HG02981 (cell line): ENCODE data around the gene BTBD6.
"Not testable (repeated sequence)": the region's sequence is repeated elsewhere in the genome, so short reads cannot be mapped to it uniquely, and the experiment has no call there.

Source experiments
- ATAC-seq: cut with Tn5 transposase; IDR thresholded peaks from one replicate; pipeline ENCODE4 v1.9.1; 2021; ENCODE audit warnings: mild to moderate bottlenecking, moderate library complexity; ENCODE audit not compliant: unreplicated experiment

The BTBD6 gene

GRCh38 chr14:105268736-105269354 is 20.5 kb downstream of the BTBD6 start:
- ATAC-seq, result no peak

- no peak for ATAC-seq
Measured at GRCh38 chr14:105269405-105269804, 21.1 kb downstream of the BTBD6 start.

- ATAC-seq, result no peak
Measured at GRCh38 chr14:105271224-105271890, 23.0 kb downstream of the BTBD6 start.

GRCh38 chr14:105272623-105273022 is 24.3 kb downstream of the BTBD6 start:
- no peak for ATAC-seq

- ATAC-seq, result no peak
Measured at GRCh38 chr14:105273062-105273461, 24.7 kb downstream of the BTBD6 start.

- ATAC-seq, result no peak
Measured at GRCh38 chr14:105274637-105275036, 26.3 kb downstream of the BTBD6 start.

GRCh38 chr14:105275267-105275946 is 27.1 kb downstream of the BTBD6 start:
- no peak for ATAC-seq

- not testable (repeated sequence) for ATAC-seq
Measured at GRCh38 chr14:105277448-105277847, 29.1 kb downstream of the BTBD6 start.

- ATAC-seq, result no peak
Measured at GRCh38 chr14:105279642-105280361, 31.5 kb downstream of the BTBD6 start.

- no peak for ATAC-seq
Measured at GRCh38 chr14:105280525-105280924, 32.2 kb downstream of the BTBD6 start.

- no peak for ATAC-seq
Measured at GRCh38 chr14:105281371-105282097, 33.2 kb downstream of the BTBD6 start.

- no peak for ATAC-seq
Measured at GRCh38 chr14:105282098-105282725, 33.9 kb downstream of the BTBD6 start.

- ATAC-seq, result no peak
Measured at GRCh38 chr14:105283028-105283427, 34.7 kb downstream of the BTBD6 start.

- no peak for ATAC-seq
Measured at GRCh38 chr14:105283899-105284298, 35.6 kb downstream of the BTBD6 start.

- ATAC-seq, result no peak
Measured at GRCh38 chr14:105285174-105285573, 36.8 kb downstream of the BTBD6 start.

- ATAC-seq, result no peak
Measured at GRCh38 chr14:105286759-105287144, 38.4 kb downstream of the BTBD6 start.

- no peak for ATAC-seq
Measured at GRCh38 chr14:105287249-105288102, 39.1 kb downstream of the BTBD6 start.

- ATAC-seq, result not testable (repeated sequence)
Measured at GRCh38 chr14:105288936-105289335, 40.6 kb downstream of the BTBD6 start.

GRCh38 chr14:105290621-105291346 is 42.5 kb downstream of the BTBD6 start:
- ATAC-seq, result no peak
